IPS-18a (cell line): ENCODE data around the gene NUDT8.

ENCODE experiments used
- H3K27ac ChIP-seq: one replicate; pipeline ENCODE4 v1.5.1; 2013; ENCODE audit warnings: low read length
- H3K27me3 ChIP-seq: one replicate; pipeline ENCODE4 v1.6.1; 2013; ENCODE audit warnings: mild to moderate bottlenecking, low read length; ENCODE audit not compliant: control insufficient read depth, insufficient read depth
- H3K36me3 ChIP-seq: one replicate; pipeline ENCODE4 v1.6.1; 2013; ENCODE audit warnings: low read depth, low read length; ENCODE audit not compliant: control insufficient read depth
- H3K4me1 ChIP-seq: one replicate; pipeline ENCODE4 v1.6.1; 2013; ENCODE audit warnings: low read depth, low read length; ENCODE audit not compliant: control insufficient read depth
- H3K4me3 ChIP-seq: one replicate; pipeline ENCODE4 v1.5.1; 2013; ENCODE audit warnings: low read length
- H3K9ac ChIP-seq: one replicate; pipeline ENCODE4 v1.6.1; 2013; ENCODE audit warnings: mild to moderate bottlenecking, low read length, moderate library complexity
- H3K9me3 ChIP-seq: one replicate; pipeline ENCODE4 v1.6.1; 2013; ENCODE audit warnings: low read depth, low read length; ENCODE audit not compliant: control insufficient read depth

The NUDT8 gene

GRCh38 chr11:67629386-67630227, at the start of gene NUDT8:
TSS of gene NUDT8 (minus strand) at chr11:67629937. CDS start at chr11:67629911, 26 bp downstream.
- H3K4me3 ChIP-seq = peak within 1 kb of the TSS; percentile 72
- peak within 1 kb of the TSS; percentile 22 for H3K9ac ChIP-seq
- H3K9me3 ChIP-seq = no peaks in the 10 kb centered on the region
- H3K27me3 ChIP-seq = no peaks in the 10 kb centered on the region
- H3K4me1 ChIP-seq = no peaks in the 10 kb centered on the region
- peaks cover 10% of the 10 kb centered on the region for H3K36me3 ChIP-seq
- no peak within 1 kb of the TSS for H3K27ac ChIP-seq

GRCh38 chr11:67675058-67675747, 45.5 kb upstream of the NUDT8 start:
- Histone ChIP-seq H3K4me1 (no peaks in the 10 kb centered on the region), H3K27ac (no peak overlapping the region), H3K36me3 (no peaks in the 10 kb centered on the region), H3K4me3 (no peak overlapping the region), H3K9me3 (no peaks in the 10 kb centered on the region), H3K9ac (no peak overlapping the region), H3K27me3 (no peaks in the 10 kb centered on the region)

GRCh38 chr11:67674442-67674871, 44.7 kb upstream of the NUDT8 start, which contains the start of gene ALDH3B2:
TSS of gene ALDH3B2 (minus strand) at chr11:67674623. CDS start at chr11:67666935, 7,688 bp downstream.
- H3K27ac ChIP-seq = no peak within 1 kb of the TSS
- no peaks in the 10 kb centered on the region for H3K36me3 ChIP-seq
- no peaks in the 10 kb centered on the region for H3K27me3 ChIP-seq
- H3K9ac ChIP-seq = no peak within 1 kb of the TSS
- no peak within 1 kb of the TSS for H3K4me3 ChIP-seq
- no peaks in the 10 kb centered on the region for H3K9me3 ChIP-seq
- H3K4me1 ChIP-seq = no peaks in the 10 kb centered on the region

- H3K4me3 ChIP-seq = no peak overlapping the region
These were observed 44.2 kb upstream of the NUDT8 start for GRCh38 chr11:67673902-67674301.

GRCh38 chr11:67673358-67673757, 43.6 kb upstream of the NUDT8 start:
- H3K4me1 ChIP-seq = no peaks in the 10 kb centered on the region
- H3K27ac ChIP-seq = no peak overlapping the region
- no peaks in the 10 kb centered on the region for H3K9me3 ChIP-seq
- no peaks in the 10 kb centered on the region for H3K36me3 ChIP-seq
- no peak overlapping the region for H3K9ac ChIP-seq
- H3K27me3 ChIP-seq = no peaks in the 10 kb centered on the region
- no peak overlapping the region for H3K4me3 ChIP-seq

More at GRCh38 chr11:67673902-67674301, 44.2 kb upstream of the NUDT8 start:
- Histone ChIP-seq H3K9ac (no peak overlapping the region), H3K9me3 (no peaks in the 10 kb centered on the region), H3K27ac (no peak overlapping the region), H3K36me3 (no peaks in the 10 kb centered on the region), H3K4me1 (no peaks in the 10 kb centered on the region), H3K27me3 (no peaks in the 10 kb centered on the region)

GRCh38 chr11:67671211-67671520, 41.4 kb upstream of the NUDT8 start:
- H3K4me1 ChIP-seq = no peaks in the 10 kb centered on the region

GRCh38 chr11:67670316-67671210, 40.8 kb upstream of the NUDT8 start:
- Histone ChIP-seq H3K4me1 (no peaks in the 10 kb centered on the region), H3K27me3 (no peaks in the 10 kb centered on the region)

More at GRCh38 chr11:67671211-67671520, 41.4 kb upstream of the NUDT8 start:
- Histone ChIP-seq H3K9ac (no peak overlapping the region), H3K27me3 (no peaks in the 10 kb centered on the region), H3K4me3 (no peak overlapping the region), H3K36me3 (no peaks in the 10 kb centered on the region), H3K9me3 (no peaks in the 10 kb centered on the region), H3K27ac (no peak overlapping the region)

GRCh38 chr11:67668192-67668551, 38.4 kb upstream of the NUDT8 start:
- H3K4me3 ChIP-seq = no peak overlapping the region
- H3K27me3 ChIP-seq = no peaks in the 10 kb centered on the region
- no peak overlapping the region for H3K9ac ChIP-seq
- H3K9me3 ChIP-seq = no peaks in the 10 kb centered on the region
- no peak overlapping the region for H3K27ac ChIP-seq
- no peaks in the 10 kb centered on the region for H3K4me1 ChIP-seq
- no peaks in the 10 kb centered on the region for H3K36me3 ChIP-seq

More at GRCh38 chr11:67670316-67671210, 40.8 kb upstream of the NUDT8 start:
- Histone ChIP-seq H3K36me3 (no peaks in the 10 kb centered on the region), H3K9me3 (no peaks in the 10 kb centered on the region), H3K9ac (no peak overlapping the region), H3K4me3 (no peak overlapping the region), H3K27ac (no peak overlapping the region)

GRCh38 chr11:67667490-67668191, 37.9 kb upstream of the NUDT8 start:
- Histone ChIP-seq H3K4me3 (no peak overlapping the region), H3K9ac (no peak overlapping the region)

GRCh38 chr11:67666676-67667489, 37.1 kb upstream of the NUDT8 start:
- Histone ChIP-seq H3K27ac (no peak overlapping the region), H3K9me3 (no peaks in the 10 kb centered on the region), H3K4me1 (no peaks in the 10 kb centered on the region), H3K9ac (no peak overlapping the region), H3K4me3 (no peak overlapping the region), H3K27me3 (no peaks in the 10 kb centered on the region), H3K36me3 (no peaks in the 10 kb centered on the region)

More at GRCh38 chr11:67667490-67668191, 37.9 kb upstream of the NUDT8 start:
- Histone ChIP-seq H3K36me3 (no peaks in the 10 kb centered on the region), H3K9me3 (no peaks in the 10 kb centered on the region), H3K27me3 (no peaks in the 10 kb centered on the region), H3K27ac (no peak overlapping the region), H3K4me1 (no peaks in the 10 kb centered on the region)
